Endodermal cell (in vitro differentiated cells): Measurements from ENCODE around the gene COL9A2. TPM values are rescaled to one million over a fixed set of nuclear protein-coding genes. Genes with fewer than 3 reads are reported as not detected.

Experiments
- DNase-seq: peaks from one replicate; pipeline ENCODE4 v3.0.0-alpha.2; 2017
- H3K27ac ChIP-seq: 2 replicates; pipeline ENCODE4 v1.5.1; 2013; ENCODE audit warnings: mild to moderate bottlenecking, low read depth, low read length, moderate library complexity
- H3K27me3 ChIP-seq: 2 replicates; pipeline ENCODE4 v1.6.1; 2013; ENCODE audit warnings: mild to moderate bottlenecking, low read length, moderate library complexity; ENCODE audit not compliant: insufficient read depth, control insufficient read depth, poor library complexity, severe bottlenecking
- H3K36me3 ChIP-seq: 2 replicates; pipeline ENCODE4 v1.7.0; 2013; ENCODE audit warnings: mild to moderate bottlenecking, low read length, moderate library complexity; ENCODE audit not compliant: control insufficient read depth, insufficient read depth
- H3K4me1 ChIP-seq: one replicate; pipeline ENCODE4 v1.7.0; 2013; ENCODE audit warnings: low read length; ENCODE audit not compliant: control insufficient read depth, insufficient read depth
- H3K4me3 ChIP-seq: 2 replicates; pipeline ENCODE4 v1.5.1; 2013; ENCODE audit warnings: mild to moderate bottlenecking, low read length, moderate library complexity
- H3K9ac ChIP-seq: 2 replicates; pipeline ENCODE4 v1.6.1; 2013; ENCODE audit warnings: mild to moderate bottlenecking, low read length, moderate library complexity; ENCODE audit not compliant: poor library complexity, severe bottlenecking; ENCODE audit errors: extremely low read depth
- H3K9me3 ChIP-seq: 2 replicates; pipeline ENCODE4 v1.6.1; 2013; ENCODE audit warnings: mild to moderate bottlenecking, low read length, moderate library complexity; ENCODE audit not compliant: control insufficient read depth
- H3K27ac Mint-ChIP-seq: 2 replicates; pipeline ENCODE4 v1.8.0; 2020; ENCODE audit warnings: mixed read lengths
- H3K27me3 Mint-ChIP-seq: 2 replicates; pipeline ENCODE4 v1.8.0; 2021; ENCODE audit warnings: mild to moderate bottlenecking, mixed read lengths; ENCODE audit not compliant: insufficient read depth
- H3K36me3 Mint-ChIP-seq: 2 replicates; pipeline ENCODE4 v1.8.0; 2020; ENCODE audit warnings: low read depth, mixed read lengths
- H3K4me1 Mint-ChIP-seq: 2 replicates; pipeline ENCODE4 v1.8.0; 2020; ENCODE audit warnings: mixed read lengths
- H3K4me3 Mint-ChIP-seq: 2 replicates; pipeline ENCODE4 v1.8.0; 2020; ENCODE audit warnings: mild to moderate bottlenecking, moderate library complexity, mixed read lengths
- H3K9me3 Mint-ChIP-seq: 2 replicates; pipeline ENCODE4 v1.8.0; 2020; ENCODE audit warnings: mild to moderate bottlenecking, mixed read lengths
- WGBS, 2 experiments: methylation state at CpG; one replicate each; pipeline versions ENCODE4 v1.1.5 to v1.1.7; 2013; ENCODE audit warnings: missing lambda C conversion rate in 2 of 2, mixed read lengths in 1 of 2; ENCODE audit not compliant: insufficient coverage in 1 of 2, insufficient read length in 1 of 2; 5-methylcytosine and 5-hydroxymethylcytosine counted together
- total RNA-seq, 2 donors: library from RNA; stranded (reverse); fragmentation: NEBNext Ultra II Directional in 1 of 2; extraction: Animal tissue kit (Norgen Biotek cat#: 25700) in 1 of 2; gene quantifications; 2 replicates in 1 of 2; 3 replicates in 1 of 2; pipeline ENCODE4 v1.2.1, GENCODE V29; 2021
- TF ChIP-seq, protein P1 (sequence below): fragments of 200-600 bp; sonication (generic); conservative IDR thresholded peaks from 2 replicates; pipeline ENCODE4 v1.5.0; 2021; ENCODE audit warnings: antibody characterized with exemption, mild to moderate bottlenecking

The COL9A2 gene
- total RNA-seq, 2 donors from 2014 or later, result 295 to 470 TPM

DNA sequence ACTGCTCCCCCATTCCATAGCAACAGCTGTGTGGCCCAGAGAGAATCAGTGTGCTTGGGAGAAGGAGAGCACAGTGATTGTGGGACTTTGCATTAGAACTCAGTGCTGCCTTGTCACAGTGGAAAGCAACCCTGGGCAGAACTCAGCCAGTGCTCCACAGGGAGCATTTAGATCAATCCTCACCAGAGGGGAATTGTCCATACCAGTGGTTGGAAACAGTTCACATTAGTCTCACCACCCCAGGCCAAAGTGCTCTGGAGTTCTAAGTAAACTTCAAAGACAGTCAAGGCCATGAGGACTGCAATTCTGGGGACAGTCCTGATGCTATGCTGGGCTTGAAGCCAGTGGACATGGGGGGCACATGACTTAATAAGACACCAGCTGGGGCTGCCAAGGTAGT lies 43.5 kb upstream of the COL9A2 start:
- Histone ChIP-seq H3K36me3 (no peaks in the 10 kb centered on the region), H3K9me3 (peaks cover 17% of the 10 kb centered on the region), H3K4me1 (no peaks in the 10 kb centered on the region), H3K9ac (no peak overlapping the region), H3K27me3 (peaks cover 6% of the 10 kb centered on the region), H3K27ac (no peak overlapping the region), H3K4me3 (no peak overlapping the region)
- H3K9me3 Mint-ChIP-seq, result peaks cover 19% of the 10 kb centered on the region
- H3K27ac Mint-ChIP-seq, result no peak overlapping the region
- H3K4me3 Mint-ChIP-seq, result no peak overlapping the region
- peaks cover 7% of the 10 kb centered on the region for H3K4me1 Mint-ChIP-seq
- TF ChIP-seq, protein P1, sequence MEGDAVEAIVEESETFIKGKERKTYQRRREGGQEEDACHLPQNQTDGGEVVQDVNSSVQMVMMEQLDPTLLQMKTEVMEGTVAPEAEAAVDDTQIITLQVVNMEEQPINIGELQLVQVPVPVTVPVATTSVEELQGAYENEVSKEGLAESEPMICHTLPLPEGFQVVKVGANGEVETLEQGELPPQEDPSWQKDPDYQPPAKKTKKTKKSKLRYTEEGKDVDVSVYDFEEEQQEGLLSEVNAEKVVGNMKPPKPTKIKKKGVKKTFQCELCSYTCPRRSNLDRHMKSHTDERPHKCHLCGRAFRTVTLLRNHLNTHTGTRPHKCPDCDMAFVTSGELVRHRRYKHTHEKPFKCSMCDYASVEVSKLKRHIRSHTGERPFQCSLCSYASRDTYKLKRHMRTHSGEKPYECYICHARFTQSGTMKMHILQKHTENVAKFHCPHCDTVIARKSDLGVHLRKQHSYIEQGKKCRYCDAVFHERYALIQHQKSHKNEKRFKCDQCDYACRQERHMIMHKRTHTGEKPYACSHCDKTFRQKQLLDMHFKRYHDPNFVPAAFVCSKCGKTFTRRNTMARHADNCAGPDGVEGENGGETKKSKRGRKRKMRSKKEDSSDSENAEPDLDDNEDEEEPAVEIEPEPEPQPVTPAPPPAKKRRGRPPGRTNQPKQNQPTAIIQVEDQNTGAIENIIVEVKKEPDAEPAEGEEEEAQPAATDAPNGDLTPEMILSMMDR, result no peak
- H3K36me3 Mint-ChIP-seq, result no peaks in the 10 kb centered on the region
- DNase-seq, result no peak
- peaks cover 14% of the 10 kb centered on the region for H3K27me3 Mint-ChIP-seq

DNA sequence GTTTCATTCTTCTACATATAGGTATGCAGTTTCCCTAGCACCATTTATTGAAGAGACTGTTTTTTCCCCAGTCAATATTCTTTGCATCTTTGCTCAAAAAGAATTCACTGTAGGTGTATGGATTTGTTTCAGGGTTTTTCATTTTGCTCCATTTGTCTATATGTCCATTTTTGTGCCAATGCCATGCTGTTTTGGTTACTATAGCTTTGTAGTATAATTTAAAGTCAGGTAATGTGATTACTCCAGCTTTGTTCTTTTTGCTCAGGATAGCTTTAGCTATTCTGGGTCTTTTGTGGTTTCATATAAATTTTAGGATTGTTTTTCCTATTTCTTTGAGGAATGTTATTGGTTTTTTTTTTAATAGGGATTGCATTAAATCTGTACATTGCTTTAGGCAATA lies 40.5 kb upstream of the COL9A2 start:
- no peaks in the 10 kb centered on the region for H3K4me1 ChIP-seq
- TF ChIP-seq, protein P1, result no peak
- H3K4me3 ChIP-seq, result peak overlapping the region; percentile 53
- H3K9me3 ChIP-seq, result peaks cover 17% of the 10 kb centered on the region
- Mint-ChIP-seq H3K27ac (no peak overlapping the region), H3K36me3 (no peaks in the 10 kb centered on the region), H3K4me1 (peaks cover 3% of the 10 kb centered on the region), H3K4me3 (no peak overlapping the region), H3K9me3 (peaks cover 19% of the 10 kb centered on the region), H3K27me3 (peaks cover 8% of the 10 kb centered on the region)
- H3K27ac ChIP-seq, result no peak overlapping the region
- no peaks in the 10 kb centered on the region for H3K36me3 ChIP-seq
- no peak overlapping the region for H3K9ac ChIP-seq
- H3K27me3 ChIP-seq, result no peaks in the 10 kb centered on the region
- no peak for DNase-seq

DNA sequence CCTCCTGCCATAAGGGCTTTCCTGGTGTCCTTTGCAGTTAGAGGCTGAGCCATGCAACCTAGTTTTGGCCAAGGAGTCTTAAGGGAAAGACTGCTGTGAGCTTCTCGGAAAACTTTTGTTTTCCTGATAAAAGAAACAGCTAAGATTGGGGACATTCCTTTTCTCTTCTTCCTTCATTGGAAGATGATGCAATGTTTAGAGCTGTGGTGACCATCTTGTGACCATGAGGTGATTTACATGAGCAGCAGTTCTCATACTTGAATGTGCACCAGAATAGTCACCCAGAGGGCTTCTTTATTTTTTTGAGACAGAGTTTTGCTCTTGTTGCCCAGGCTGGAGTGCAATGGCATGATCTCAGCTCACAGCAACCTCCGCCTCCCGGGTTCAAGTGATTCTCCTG lies 36.0 kb upstream of the COL9A2 start:
- no peak overlapping the region for H3K9ac ChIP-seq
- TF ChIP-seq, protein P1, result no peak
- Mint-ChIP-seq H3K4me1 (no peaks in the 10 kb centered on the region), H3K36me3 (no peaks in the 10 kb centered on the region), H3K27me3 (peaks cover 4% of the 10 kb centered on the region), H3K9me3 (peaks cover 13% of the 10 kb centered on the region), H3K27ac (no peak overlapping the region), H3K4me3 (no peak overlapping the region)
- no peaks in the 10 kb centered on the region for H3K27me3 ChIP-seq
- peaks cover 11% of the 10 kb centered on the region for H3K9me3 ChIP-seq
- H3K36me3 ChIP-seq, result no peaks in the 10 kb centered on the region
- no peaks in the 10 kb centered on the region for H3K4me1 ChIP-seq
- H3K27ac ChIP-seq, result no peak overlapping the region
- WGBS, 2 experiments, result 80 to 98% methylated on average over 1 to 3 of the region's 3 CpGs
- DNase-seq, result no peak
- H3K4me3 ChIP-seq, result no peak overlapping the region
